Neutrophil (primary cell): ENCODE measurements around the gene GABRB2.

ENCODE experiments used
- H3K27ac ChIP-seq: fragments of 200-600 bp; sonication (generic); 2 replicates; pipeline ENCODE4 v1.5.1; 2016; ENCODE audit warnings: mild to moderate bottlenecking, moderate library complexity
- H3K27me3 ChIP-seq: fragments of 200-600 bp; sonication (generic); 2 replicates; pipeline ENCODE4 v1.6.0; 2016; ENCODE audit warnings: mild to moderate bottlenecking
- H3K36me3 ChIP-seq: fragments of 200-600 bp; sonication (generic); 2 replicates; pipeline ENCODE4 v1.5.1; 2017
- H3K4me1 ChIP-seq, 2 experiments: fragments of 200-600 bp in 1 of 2; sonication (generic) in 1 of 2; 1 replicate in 1 of 2; 2 replicates in 1 of 2; pipeline versions ENCODE4 v1.5.1 to v1.6.1; 2013 to 2016; ENCODE audit warnings: low read depth in 1 of 2, low read length in 1 of 2, mild to moderate bottlenecking in 1 of 2, moderate library complexity in 1 of 2; ENCODE audit not compliant: control insufficient read depth in 1 of 2, insufficient read depth in 1 of 2
- H3K4me3 ChIP-seq, 2 experiments: fragments of 200-600 bp in 1 of 2; sonication (generic) in 1 of 2; 1 replicate in 1 of 2; 2 replicates in 1 of 2; pipeline ENCODE4 v1.5.1; 2013 to 2016; ENCODE audit warnings: low read depth in 1 of 2, low read length in 1 of 2, mild to moderate bottlenecking in 1 of 2, moderate library complexity in 1 of 2
- H3K9me3 ChIP-seq: fragments of 200-600 bp; sonication (generic); 2 replicates; pipeline ENCODE4 v1.5.1; 2016
- CTCF ChIP-seq: fragments of 200-600 bp; sonication (generic); IDR thresholded peaks from 2 replicates; pipeline ENCODE4 v1.5.1; 2016; ENCODE audit warnings: antibody characterized with exemption

The GABRB2 gene

GRCh38 chr5:161562446-161562845 lies 15.9 kb upstream of the GABRB2 start:
- H3K27ac ChIP-seq = no peak overlapping the region
- no peak for TF ChIP-seq CTCF

GRCh38 chr5:161549106-161549505 lies 2.6 kb upstream of the GABRB2 start:
- no peaks in the 10 kb centered on the region for H3K36me3 ChIP-seq
- H3K4me1 ChIP-seq = peaks cover 2 to 7% of the 10 kb centered on the region in 2 experiments
- no peak overlapping the region for H3K4me3 ChIP-seq
- no peak overlapping the region for H3K27ac ChIP-seq
- no peaks in the 10 kb centered on the region for H3K9me3 ChIP-seq
- no peak for TF ChIP-seq CTCF
- H3K27me3 ChIP-seq = peaks cover 64% of the 10 kb centered on the region

More at GRCh38 chr5:161562446-161562845, 15.9 kb upstream of the GABRB2 start:
- Histone ChIP-seq H3K9me3 (no peaks in the 10 kb centered on the region), H3K4me1 (no peaks in the 10 kb centered on the region), H3K4me3 (no peak overlapping the region), H3K36me3 (no peaks in the 10 kb centered on the region), H3K27me3 (no peaks in the 10 kb centered on the region)

DNA sequence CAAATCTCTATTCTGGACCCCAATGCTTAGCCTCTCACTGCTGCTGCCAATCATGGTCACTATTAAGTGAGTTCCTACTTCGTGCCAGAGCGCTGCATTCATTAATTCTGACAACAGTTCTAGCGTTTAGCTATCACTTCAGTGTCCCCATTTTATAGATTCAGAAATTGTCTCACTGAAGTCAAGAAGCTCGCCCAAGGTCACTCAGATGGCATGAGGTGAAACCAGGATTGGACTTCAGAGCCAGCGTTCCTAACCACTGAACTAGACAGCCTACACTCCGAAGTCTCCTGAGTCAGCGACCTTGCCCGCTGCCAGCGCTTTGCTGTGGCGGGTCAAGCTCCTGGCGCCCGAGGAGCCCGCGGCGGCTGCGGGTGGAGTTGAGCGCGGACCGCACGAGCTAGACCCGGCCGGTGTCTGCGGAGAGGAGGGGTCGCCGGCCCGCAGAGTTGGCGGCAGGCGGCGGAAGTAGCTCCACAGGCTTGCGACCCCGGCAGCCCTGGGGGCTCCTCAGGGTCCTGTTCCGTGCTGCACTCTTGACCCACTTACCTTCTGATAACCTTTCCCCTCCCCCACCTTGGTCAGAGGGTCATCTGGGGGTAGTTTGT lies 2.1 kb upstream of the GABRB2 start:
- Histone ChIP-seq H3K4me1 (peaks cover 2 to 7% of the 10 kb centered on the region in 2 experiments), H3K9me3 (no peaks in the 10 kb centered on the region), H3K27ac (no peak overlapping the region), H3K36me3 (no peaks in the 10 kb centered on the region), H3K27me3 (peaks cover 69% of the 10 kb centered on the region), H3K4me3 (no peak overlapping the region)
- no peak for TF ChIP-seq CTCF

DNA sequence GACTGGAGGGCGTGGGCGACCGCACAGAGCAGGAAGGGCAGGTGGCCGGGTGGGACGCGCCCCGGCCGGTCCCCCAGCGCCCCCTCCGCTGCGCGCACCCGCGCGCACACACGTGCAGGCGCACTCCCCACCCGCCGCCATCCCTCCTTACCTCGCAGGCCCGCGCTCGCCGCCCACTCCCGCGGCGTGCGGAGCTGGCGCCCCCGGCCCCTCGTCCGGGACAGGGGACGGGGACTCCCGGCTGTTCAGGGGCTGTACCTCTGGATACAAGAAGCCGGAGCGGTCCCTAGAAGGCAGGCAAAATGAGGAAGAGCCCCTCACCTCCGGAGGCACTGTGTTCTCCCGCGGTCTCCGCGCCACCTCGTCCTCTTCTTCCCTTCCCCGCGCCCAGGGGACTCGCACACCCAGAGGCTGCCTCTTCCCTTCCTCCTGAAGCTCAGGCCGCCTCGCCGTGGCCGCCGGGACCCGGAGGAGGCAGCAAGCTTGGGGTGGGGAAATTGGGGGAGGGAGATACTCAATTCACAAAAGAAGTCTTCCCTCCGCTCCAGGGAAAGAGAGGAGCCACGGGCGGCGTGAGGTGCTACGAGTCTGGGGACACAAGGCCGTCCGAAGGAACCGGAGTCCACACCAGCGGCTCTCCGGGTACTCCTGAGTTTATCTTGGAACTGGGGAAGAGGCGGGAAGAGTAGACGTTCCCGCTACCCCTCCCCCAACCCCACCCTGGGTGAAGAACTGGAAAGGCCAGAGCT lies 1.4 kb upstream of the GABRB2 start:
- Histone ChIP-seq H3K4me1 (peaks cover 2 to 7% of the 10 kb centered on the region in 2 experiments), H3K27ac (no peak overlapping the region), H3K27me3 (peaks cover 74% of the 10 kb centered on the region), H3K9me3 (no peaks in the 10 kb centered on the region), H3K4me3 (no peak overlapping the region), H3K36me3 (no peaks in the 10 kb centered on the region)
- TF ChIP-seq CTCF = no peak

GRCh38 chr5:161547406-161547737 lies 847 bp upstream of the GABRB2 start:
- H3K9me3 ChIP-seq = no peaks in the 10 kb centered on the region
- no peak overlapping the region for H3K27ac ChIP-seq
- no peaks in the 10 kb centered on the region for H3K36me3 ChIP-seq
- H3K4me1 ChIP-seq = peaks cover 2 to 7% of the 10 kb centered on the region in 2 experiments
- no peak for TF ChIP-seq CTCF
- peak overlapping the region in 1 of 2 experiments; percentile 12 for H3K4me3 ChIP-seq
- peaks cover 74% of the 10 kb centered on the region for H3K27me3 ChIP-seq
